PFSK-1 (cell line): ENCODE results near the gene ELK3.

Experiments used
- FOXP2 ChIP-seq: optimal IDR thresholded peaks from 2 replicates; pipeline ENCODE3; 2011; ENCODE audit warnings: borderline replicate concordance, control low read depth, inconsistent platforms; ENCODE audit not compliant: insufficient read depth; ENCODE audit errors: extremely low read length, extremely low read depth
- POLR2AphosphoS5 ChIP-seq: IDR thresholded peaks from 2 replicates; pipeline ENCODE4 v1.6.1; 2012; ENCODE audit warnings: low read depth, mild to moderate bottlenecking, control low read depth, low read length, moderate library complexity
- REST ChIP-seq, 2 experiments: IDR thresholded peaks; 2 replicates each; pipeline versions ENCODE4 v1.6.1 to v1.8.0; 2011 to 2012; ENCODE audit warnings: low read depth in 2 of 2, low read length in 2 of 2, control low read depth in 1 of 2, inconsistent platforms in 1 of 2, mild to moderate bottlenecking in 1 of 2, moderate library complexity in 1 of 2; ENCODE audit not compliant: insufficient read depth in 1 of 2
- SIN3A ChIP-seq: IDR thresholded peaks from 2 replicates; pipeline ENCODE4 v1.6.1; 2012; ENCODE audit warnings: mild to moderate bottlenecking, low read length, moderate library complexity, borderline replicate concordance; ENCODE audit not compliant: insufficient read depth
- TAF1 ChIP-seq: IDR thresholded peaks from 2 replicates; pipeline ENCODE4 v1.6.1; 2012; ENCODE audit warnings: low read length, control low read depth, borderline replicate concordance; ENCODE audit not compliant: insufficient read depth

ELK3 gene

GRCh38 chr12:96197503-96198272, 3.5 kb downstream of the ELK3 start:
- TF ChIP-seq FOXP2 (no peak), SIN3A (0 out of 2 replicates have a peak, but pooled peaks have one; percentile 66), REST (IDR thresholded peaks at IDR 0.05; ENCODE audit: insufficient read depth in 1 of 2, low read depth in 2 of 2, low read length in 2 of 2) (no peak), POLR2AphosphoS5 (no peak), TAF1 (no peak)

GRCh38 chr12:96198965-96199364, 4.8 kb downstream of the ELK3 start:
- TF ChIP-seq FOXP2, result no peak
- TF ChIP-seq POLR2AphosphoS5, result no peak
- TF ChIP-seq TAF1, result no peak
- no peak for TF ChIP-seq SIN3A
- no peak for TF ChIP-seq REST (IDR thresholded peaks at IDR 0.05; ENCODE audit: insufficient read depth in 1 of 2, low read depth in 2 of 2, low read length in 2 of 2)

GRCh38 chr12:96199464-96199863, 5.3 kb downstream of the ELK3 start:
- TF ChIP-seq REST (IDR thresholded peaks at IDR 0.05; ENCODE audit: insufficient read depth in 1 of 2, low read depth in 2 of 2, low read length in 2 of 2) (no peak), TAF1 (no peak), POLR2AphosphoS5 (no peak), SIN3A (no peak), FOXP2 (no peak)

GRCh38 chr12:96201272-96202227, 7.4 kb downstream of the ELK3 start:
- TF ChIP-seq FOXP2 (no peak), POLR2AphosphoS5 (no peak), SIN3A (no peak), TAF1 (no peak)

- TF ChIP-seq TAF1, result no peak
- TF ChIP-seq REST (IDR thresholded peaks at IDR 0.05; ENCODE audit: insufficient read depth in 1 of 2, low read depth in 2 of 2, low read length in 2 of 2), result no peak
Measured at GRCh38 chr12:96204381-96204780, 10.2 kb downstream of the ELK3 start.
